Neuronal stem cell (in vitro differentiated cells): Measurements from ENCODE around the gene SCAF1.

Source experiments
- DNase-seq: peaks from one replicate; pipeline ENCODE4 v3.0.0-alpha.2; 2013; ENCODE audit warnings: low spot score
- H2AFZ ChIP-seq: one replicate; pipeline ENCODE4 v1.6.1; 2013; ENCODE audit warnings: mild to moderate bottlenecking, low read length, inconsistent platforms
- H2AK5ac ChIP-seq: 2 replicates; pipeline ENCODE4 v1.6.1; 2013; ENCODE audit warnings: low read depth, mild to moderate bottlenecking, inconsistent platforms, low read length, moderate library complexity, mixed read lengths
- H2BK120ac ChIP-seq: 2 replicates; pipeline ENCODE4 v1.6.1; 2013; ENCODE audit warnings: low read depth, mild to moderate bottlenecking, inconsistent platforms, low read length, moderate library complexity, mixed read lengths
- H2BK12ac ChIP-seq: one replicate; pipeline ENCODE4 v1.6.1; 2013; ENCODE audit warnings: low read length, inconsistent platforms
- H2BK15ac ChIP-seq: 2 replicates; pipeline ENCODE4 v1.6.1; 2013; ENCODE audit warnings: mild to moderate bottlenecking, low read length, inconsistent platforms, mixed read lengths
- H2BK5ac ChIP-seq: one replicate; pipeline ENCODE4 v1.6.1; 2013; ENCODE audit warnings: inconsistent platforms, mild to moderate bottlenecking, low read length, moderate library complexity
- H3K14ac ChIP-seq: one replicate; pipeline ENCODE4 v1.6.1; 2013; ENCODE audit warnings: low read length, inconsistent platforms
- H3K18ac ChIP-seq: 2 replicates; pipeline ENCODE4 v1.6.1; 2013; ENCODE audit warnings: low read length, inconsistent platforms
- H3K23ac ChIP-seq: 2 replicates; pipeline ENCODE4 v1.6.1; 2013; ENCODE audit warnings: low read depth, mild to moderate bottlenecking, mixed read lengths, low read length, inconsistent platforms; ENCODE audit not compliant: poor library complexity
- H3K27ac ChIP-seq: replicated peaks from 3 replicates; pipeline ENCODE4 v1.5.1; 2013; ENCODE audit warnings: low read length, inconsistent platforms
- H3K27me3 ChIP-seq, 3 experiments: 2 replicates each; pipeline ENCODE4 v1.6.1; 2013; ENCODE audit warnings: low read length in 3 of 3, mild to moderate bottlenecking in 2 of 3, inconsistent platforms in 1 of 3, low read depth in 1 of 3, mixed read lengths in 1 of 3, moderate library complexity in 1 of 3; ENCODE audit not compliant: control insufficient read depth in 3 of 3, insufficient read depth in 3 of 3
- H3K36me3 ChIP-seq, 2 donors: replicated peaks in 1 of 2; 2 replicates each; pipeline ENCODE4 v1.6.1; 2013; ENCODE audit warnings: low read length in 2 of 2; ENCODE audit not compliant: control insufficient read depth in 2 of 2, insufficient read depth in 2 of 2
- H3K4ac ChIP-seq: 2 replicates; pipeline ENCODE4 v1.6.1; 2013; ENCODE audit warnings: inconsistent platforms, mild to moderate bottlenecking, low read length, moderate library complexity
- H3K4me1 ChIP-seq, 2 donors: 1 replicate in 1 of 2; 2 replicates in 1 of 2; pipeline ENCODE4 v1.6.1; 2013; ENCODE audit warnings: low read length in 2 of 2, low read depth in 1 of 2; ENCODE audit not compliant: control insufficient read depth in 2 of 2, insufficient read depth in 1 of 2
- H3K4me2 ChIP-seq: one replicate; pipeline ENCODE4 v1.6.1; 2013; ENCODE audit warnings: mild to moderate bottlenecking, low read length, inconsistent platforms; ENCODE audit not compliant: insufficient read depth, poor library complexity, severe bottlenecking
- H3K4me3 ChIP-seq, 2 donors: 2 replicates each; pipeline ENCODE4 v1.5.1; 2013; ENCODE audit warnings: low read length in 2 of 2, mild to moderate bottlenecking in 2 of 2, inconsistent platforms in 1 of 2, moderate library complexity in 1 of 2
- H3K79me1 ChIP-seq: one replicate; pipeline ENCODE4 v1.6.1; 2013; ENCODE audit warnings: low read depth, mild to moderate bottlenecking, inconsistent platforms, low read length, moderate library complexity
- H3K9ac ChIP-seq: one replicate; pipeline ENCODE4 v1.6.1; 2013; ENCODE audit warnings: mild to moderate bottlenecking, low read depth, low read length, inconsistent platforms; ENCODE audit not compliant: poor library complexity
- H3K9me3 ChIP-seq, 2 donors: replicated peaks in 1 of 2; 2 replicates each; pipeline versions ENCODE3 to v1.6.1; 2013; ENCODE audit warnings: low read length in 2 of 2, mild to moderate bottlenecking in 2 of 2, inconsistent platforms in 1 of 2, low read depth in 1 of 2, mixed read lengths in 1 of 2, moderate library complexity in 1 of 2; ENCODE audit not compliant: control insufficient read depth in 2 of 2, insufficient read depth in 1 of 2
- H4K8ac ChIP-seq: one replicate; pipeline ENCODE4 v1.6.1; 2013; ENCODE audit warnings: low read depth, mild to moderate bottlenecking, inconsistent platforms, low read length, moderate library complexity
- H4K91ac ChIP-seq: one replicate; pipeline ENCODE4 v1.6.1; 2013; ENCODE audit warnings: low read length, low read depth, mild to moderate bottlenecking, inconsistent platforms; ENCODE audit not compliant: poor library complexity
- WGBS, 2 donors: extraction: QIAGEN DNeasy Blood & Tissue Kit; methylation state at CpG; one replicate each; pipeline ENCODE4 v1.1.7; 2013; ENCODE audit warnings: missing lambda C conversion rate in 2 of 2, mixed read lengths in 1 of 2; ENCODE audit not compliant: insufficient read length in 2 of 2, insufficient replicate concordance in 1 of 2; ENCODE audit errors: extremely low coverage in 2 of 2; 5-methylcytosine and 5-hydroxymethylcytosine counted together

Gene SCAF1

DNA sequence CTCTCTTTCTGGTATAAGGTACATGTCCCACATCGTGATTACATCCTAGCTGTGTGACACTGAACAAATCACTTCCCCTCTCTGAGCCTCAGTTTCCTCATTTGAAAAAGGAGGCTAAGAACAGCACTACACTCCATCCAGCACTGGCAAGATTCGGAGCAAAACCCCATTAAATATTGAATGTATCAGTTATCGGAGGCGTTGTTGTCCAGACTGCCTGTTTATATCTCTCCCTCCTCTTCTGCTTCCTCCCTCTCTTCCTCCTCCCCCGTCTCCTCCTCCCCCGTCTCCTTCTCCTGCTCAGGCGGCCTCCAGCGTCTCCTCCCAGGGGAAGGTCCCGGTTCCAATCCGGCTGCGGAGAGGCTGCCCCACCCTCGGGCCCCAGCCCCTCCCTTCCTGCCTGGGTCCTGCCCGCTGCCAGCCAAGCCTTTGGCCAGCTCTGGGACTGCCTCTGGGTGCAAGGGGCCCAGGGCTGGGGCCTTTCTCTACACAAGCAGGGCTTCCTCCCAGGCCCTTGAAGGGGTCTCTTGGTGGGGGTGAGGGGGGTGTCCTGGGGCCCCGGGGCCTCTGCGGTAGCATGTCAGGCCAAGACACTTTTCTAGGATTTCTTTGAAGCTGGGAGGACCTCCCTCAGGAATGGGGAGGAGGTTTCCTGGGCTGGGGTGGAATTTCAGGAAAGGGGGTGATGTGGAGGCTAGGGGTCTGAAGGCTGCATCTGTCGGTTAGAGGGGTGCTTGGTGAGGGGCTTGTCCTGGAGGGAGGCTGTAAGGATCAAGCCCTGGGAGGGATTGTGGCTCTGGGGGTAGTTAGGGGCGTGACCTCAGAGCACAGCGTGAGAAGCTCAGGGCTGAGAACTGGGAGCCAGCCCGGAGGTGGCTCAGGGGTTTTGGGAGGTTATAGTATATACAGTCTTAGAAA, 3.9 kb upstream of the SCAF1 start:
- Histone ChIP-seq H3K4me1 (peaks cover 23 to 40% of the 10 kb centered on the region in 2 donors), H2BK12ac (no peak overlapping the region), H4K91ac (no peak overlapping the region), H2BK5ac (peak overlapping the region; percentile 53), H3K79me1 (no peaks in the 10 kb centered on the region), H3K27me3 (no peaks in the 10 kb centered on the region), H4K8ac (no peak overlapping the region), H3K4me3 (peak overlapping the region in 1 of 2 donors; percentile 59), H3K4ac (no peak overlapping the region), H3K23ac (no peak overlapping the region), H3K9ac (peak overlapping the region; percentile 50), H2AFZ (peak overlapping the region; percentile 45), H3K9me3 (no peaks in the 10 kb centered on the region), H2BK15ac (peak overlapping the region; percentile 94), H2BK120ac (peak overlapping the region; percentile 18), H3K36me3 (no peaks in the 10 kb centered on the region), H2AK5ac (peak overlapping the region; percentile 63), H3K4me2 (peak overlapping the region; percentile 37), H3K27ac (peak overlapping the region; percentile 46), H3K14ac (no peak overlapping the region), H3K18ac (peak overlapping the region; percentile 91)
- DNase-seq = no peak
- no CpG with 5 or more reads among the region's 19 CpGs for WGBS, 2 donors

DNA sequence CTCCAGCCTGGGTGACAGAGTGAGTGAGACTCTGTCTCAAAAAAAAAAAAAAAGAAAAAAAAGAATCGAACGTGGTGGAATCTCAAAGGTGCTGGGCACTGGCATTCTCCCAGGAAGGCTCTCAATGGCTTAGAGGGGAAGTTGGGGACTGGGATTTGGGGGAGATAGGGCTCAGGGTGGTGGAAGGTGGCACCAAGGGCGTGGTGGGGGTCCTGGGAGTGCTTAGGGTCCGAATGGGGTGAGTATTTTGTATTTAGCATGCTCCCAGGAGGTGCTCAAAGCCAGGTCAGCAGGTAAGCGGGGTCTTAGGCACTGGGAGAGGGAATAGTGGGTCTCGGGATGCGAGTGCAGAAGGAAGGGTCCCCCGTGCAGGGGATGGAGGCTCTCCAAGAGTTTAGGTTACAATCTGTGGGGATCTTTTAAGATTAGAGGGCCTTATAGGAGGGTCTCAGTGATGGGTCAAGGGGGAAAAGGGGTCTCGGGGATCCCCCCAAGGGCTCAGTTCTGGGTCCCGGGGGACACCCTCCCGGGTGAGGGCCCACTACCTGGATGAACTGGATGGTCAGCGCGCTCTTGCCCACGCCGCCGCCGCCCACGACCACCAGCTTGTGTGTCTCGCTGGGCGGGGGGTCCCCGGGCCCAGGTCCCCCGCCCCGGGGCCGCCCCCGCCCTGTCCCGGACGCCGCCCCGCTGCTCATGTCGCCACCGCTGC, 2.5 kb upstream of the SCAF1 start:
- Histone ChIP-seq H2BK15ac (no peak overlapping the region), H3K9me3 (no peaks in the 10 kb centered on the region), H3K18ac (peak overlapping the region; percentile 78), H3K4me3 (peak overlapping the region; percentile 33 to 74), H3K23ac (no peak overlapping the region), H2BK120ac (no peak overlapping the region), H4K91ac (no peak overlapping the region), H2AK5ac (no peak overlapping the region), H3K27me3 (no peaks in the 10 kb centered on the region), H3K36me3 (peaks cover 3 to 8% of the 10 kb centered on the region in 2 donors), H3K4me1 (peaks cover 23 to 43% of the 10 kb centered on the region in 2 donors), H3K79me1 (peaks cover 9% of the 10 kb centered on the region), H2BK5ac (no peak overlapping the region), H2AFZ (peak overlapping the region; percentile 58), H3K27ac (no peak overlapping the region), H3K4me2 (peak overlapping the region; percentile 56), H4K8ac (no peak overlapping the region), H3K4ac (no peak overlapping the region), H2BK12ac (no peak overlapping the region), H3K14ac (no peak overlapping the region), H3K9ac (no peak overlapping the region)
- no CpG with 5 or more reads among the region's 31 CpGs for WGBS, 2 donors
- peak; percentile 33 for DNase-seq

DNA sequence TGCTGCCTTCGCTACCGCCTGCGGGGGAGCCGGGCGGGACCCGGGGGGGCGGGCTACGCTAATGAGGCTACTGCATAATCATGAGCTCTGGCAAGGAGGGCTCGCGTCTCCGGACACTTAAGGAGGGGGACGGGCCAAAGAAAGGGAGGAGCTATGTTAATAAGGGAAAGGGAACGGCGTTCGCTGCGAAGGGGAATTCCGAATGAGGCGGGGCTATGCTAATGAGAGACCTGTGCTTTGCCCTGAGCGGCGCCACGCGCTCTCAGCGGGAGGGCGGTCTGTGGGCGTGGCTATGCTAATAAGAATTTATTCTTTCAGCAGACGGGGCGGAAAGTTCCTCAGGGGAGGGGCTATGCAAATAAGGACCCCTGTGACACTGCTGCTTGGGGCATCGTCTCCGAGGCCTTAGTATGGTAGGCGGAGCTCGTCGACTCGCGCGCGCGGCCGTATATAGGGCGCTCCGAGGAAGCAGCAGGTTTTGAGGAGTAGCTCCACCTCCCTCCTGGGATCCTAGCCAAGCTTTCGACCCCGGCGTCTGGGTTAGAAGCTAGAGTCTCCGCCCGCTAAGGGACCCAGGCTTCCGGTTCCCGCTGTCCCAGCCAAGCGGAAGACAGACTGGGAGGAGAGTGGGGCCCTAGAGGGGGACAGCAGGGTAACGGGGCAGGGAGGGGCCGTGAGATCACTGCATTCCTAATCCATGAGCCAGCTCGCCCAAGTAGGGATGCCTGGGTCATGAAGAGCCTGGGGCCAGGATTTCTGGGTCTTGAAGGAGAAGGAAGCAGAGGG, 1.7 kb upstream of the SCAF1 start, which contains the start of gene RRAS:
TSS of gene RRAS (minus strand) at position 31 of the 786 bp plus-strand sequence. CDS start 45 bp downstream, outside the sequence.
- DNase-seq = peak; percentile 100
- peaks cover 8 to 16% of the 10 kb centered on the region in 2 donors for H3K36me3 ChIP-seq
- no peaks in the 10 kb centered on the region for H3K27me3 ChIP-seq
- peak within 1 kb of the TSS; percentile 93 for H2BK15ac ChIP-seq
- peaks cover 16% of the 10 kb centered on the region for H3K79me1 ChIP-seq
- H3K4me3 ChIP-seq = peak within 1 kb of the TSS; percentile 74 to 93
- peak within 1 kb of the TSS; percentile 79 for H2AFZ ChIP-seq
- H2BK120ac ChIP-seq = peak within 1 kb of the TSS; percentile 85
- H3K14ac ChIP-seq = no peak within 1 kb of the TSS
- H3K23ac ChIP-seq = peak within 1 kb of the TSS; percentile 36
- H3K18ac ChIP-seq = peak within 1 kb of the TSS; percentile 94
- H2AK5ac ChIP-seq = peak within 1 kb of the TSS; percentile 92
- no peak within 1 kb of the TSS for H2BK12ac ChIP-seq
- H4K8ac ChIP-seq = no peak within 1 kb of the TSS
- H3K4me2 ChIP-seq = peak within 1 kb of the TSS; percentile 94
- peak within 1 kb of the TSS; percentile 98 for H3K27ac ChIP-seq
- no CpG with 5 or more reads among the region's 51 CpGs for WGBS, 2 donors
- H2BK5ac ChIP-seq = peak within 1 kb of the TSS; percentile 99
- peaks cover 23 to 43% of the 10 kb centered on the region in 2 donors for H3K4me1 ChIP-seq
- H3K9ac ChIP-seq = no peak within 1 kb of the TSS
- no peaks in the 10 kb centered on the region for H3K9me3 ChIP-seq
- no peak within 1 kb of the TSS for H4K91ac ChIP-seq
- peak within 1 kb of the TSS; percentile 86 for H3K4ac ChIP-seq
